Fibroblast of lung (primary cell): ENCODE measurements around the gene SLC7A6OS.

Experiments
- EZH2 ChIP-seq: IDR thresholded peaks from 2 replicates; pipeline ENCODE4 v1.5.1; 2012; ENCODE audit warnings: low read length, control low read depth, mild to moderate bottlenecking; ENCODE audit errors: missing control alignments
- TF ChIP-seq, protein P1 (sequence below), 2 donors: IDR thresholded peaks in 1 of 2; conservative IDR thresholded peaks in 1 of 2; 1 replicate in 1 of 2; 2 replicates in 1 of 2; pipeline ENCODE4 v1.5.1; 2011 to 2012; ENCODE audit warnings: low read length in 2 of 2, control low read depth in 1 of 2, inconsistent platforms in 1 of 2, low read depth in 1 of 2, mild to moderate bottlenecking in 1 of 2

DNA sequence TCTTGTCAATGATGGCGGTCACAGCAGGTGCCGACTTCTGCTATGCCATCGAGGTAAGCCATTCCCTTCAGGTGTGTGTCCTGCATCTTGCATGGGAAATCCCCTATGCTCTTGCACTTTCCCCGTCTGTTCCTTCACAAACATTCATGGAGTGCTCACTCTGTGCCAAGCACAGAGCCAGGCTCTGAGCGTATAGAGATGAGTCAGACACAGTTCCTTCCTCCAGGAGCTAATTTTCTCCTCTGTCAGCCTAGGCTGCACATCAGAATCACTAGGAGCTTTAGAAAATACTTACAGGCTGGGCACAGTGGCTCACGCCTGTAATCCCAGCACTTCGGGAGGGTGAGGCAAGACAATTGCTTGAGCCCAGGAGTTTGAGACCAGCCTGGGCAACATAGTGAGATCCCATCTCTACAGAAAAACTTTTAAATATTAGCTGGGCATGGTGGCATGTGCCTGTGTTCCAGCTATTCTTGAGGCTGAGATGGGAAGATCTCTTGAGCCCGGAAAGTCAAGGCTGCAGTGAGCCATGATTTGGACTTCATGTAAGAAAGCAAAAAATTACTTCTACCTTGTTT lies 14.1 kb upstream of the SLC7A6OS start:
- TF ChIP-seq, protein P1, sequence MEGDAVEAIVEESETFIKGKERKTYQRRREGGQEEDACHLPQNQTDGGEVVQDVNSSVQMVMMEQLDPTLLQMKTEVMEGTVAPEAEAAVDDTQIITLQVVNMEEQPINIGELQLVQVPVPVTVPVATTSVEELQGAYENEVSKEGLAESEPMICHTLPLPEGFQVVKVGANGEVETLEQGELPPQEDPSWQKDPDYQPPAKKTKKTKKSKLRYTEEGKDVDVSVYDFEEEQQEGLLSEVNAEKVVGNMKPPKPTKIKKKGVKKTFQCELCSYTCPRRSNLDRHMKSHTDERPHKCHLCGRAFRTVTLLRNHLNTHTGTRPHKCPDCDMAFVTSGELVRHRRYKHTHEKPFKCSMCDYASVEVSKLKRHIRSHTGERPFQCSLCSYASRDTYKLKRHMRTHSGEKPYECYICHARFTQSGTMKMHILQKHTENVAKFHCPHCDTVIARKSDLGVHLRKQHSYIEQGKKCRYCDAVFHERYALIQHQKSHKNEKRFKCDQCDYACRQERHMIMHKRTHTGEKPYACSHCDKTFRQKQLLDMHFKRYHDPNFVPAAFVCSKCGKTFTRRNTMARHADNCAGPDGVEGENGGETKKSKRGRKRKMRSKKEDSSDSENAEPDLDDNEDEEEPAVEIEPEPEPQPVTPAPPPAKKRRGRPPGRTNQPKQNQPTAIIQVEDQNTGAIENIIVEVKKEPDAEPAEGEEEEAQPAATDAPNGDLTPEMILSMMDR (conservative IDR thresholded peaks at IDR 0.05 in 1 of 2, IDR thresholded peaks at IDR 0.05 in 1 of 2; ENCODE audit: low read depth in 1 of 2, low read length in 2 of 2): no peak
- TF ChIP-seq EZH2: no peak
